Measurements from ENCODE around the gene EVX2. TPM values are rescaled to one million over a fixed set of nuclear protein-coding genes. Genes with fewer than 3 reads are reported as not detected.

The EVX2 gene
- total and polyA plus RNA-seq, 10 donors = not detected

GRCh38 chr2:176101216-176101830, 17.6 kb upstream of the EVX2 start:
- TF ChIP-seq CTCF (IDR thresholded peaks at IDR 0.05 in 8 of 11, conservative IDR thresholded peaks at IDR 0.05 in 3 of 11) (no peak), POLR2A (IDR thresholded peaks at IDR 0.05) (no peak), POLR2AphosphoS5 (IDR thresholded peaks at IDR 0.05) (no peak)
- 10 to 23% (median 12%) methylated on average over 2 of the region's 2 CpGs for WGBS, 5 donors
- Histone ChIP-seq H3K36me3 (no peaks in the 10 kb centered on the region), H3K4me1 (peaks cover 11 to 69% (median 48%) of the 10 kb centered on the region in 6 donors), H3K4me3 (no peak overlapping the region), H3K27me3 (replicated peaks in 1 of 7) (peaks cover 26 to 100% (median 100%) of the 10 kb centered on the region in 7 donors), H3K9me3 (peaks cover 0 to 5% (median 0%) of the 10 kb centered on the region in 8 donors), H3K27ac (no peak overlapping the region)
- intact Hi-C loops (cut with DNase I; ENCODE audit: low total_unique reads) = loop anchor here (5.0 kb wide), 1 partner anchor 414 kb away; no protein-coding TSS in a partner anchor
- no peak for DNase-seq

GRCh38 chr2:176100547-176101140, 16.9 kb upstream of the EVX2 start:
- WGBS, 5 donors = 9 to 18% (median 12%) methylated on average over 16 to 28 of the region's 28 CpGs
- H3K27ac ChIP-seq = no peak overlapping the region
- no peaks in the 10 kb centered on the region for H3K36me3 ChIP-seq
- intact Hi-C loops (cut with DNase I; ENCODE audit: low total_unique reads) = loop anchor here (5.0 kb wide), 1 partner anchor 413 kb away; no protein-coding TSS in a partner anchor
- H3K9me3 ChIP-seq = peaks cover 0 to 5% (median 0%) of the 10 kb centered on the region in 8 donors
- H3K4me1 ChIP-seq = peaks cover 10 to 65% (median 48%) of the 10 kb centered on the region in 6 donors
- DNase-seq = no peak
- H3K27me3 ChIP-seq (replicated peaks in 1 of 7) = peaks cover 26 to 100% (median 100%) of the 10 kb centered on the region in 7 donors
- peak overlapping the region in 1 of 8 donors; percentile 22 for H3K4me3 ChIP-seq
- TF ChIP-seq POLR2A (IDR thresholded peaks at IDR 0.05) (no peak), POLR2AphosphoS5 (IDR thresholded peaks at IDR 0.05) (no peak), CTCF (IDR thresholded peaks at IDR 0.05 in 8 of 11, conservative IDR thresholded peaks at IDR 0.05 in 3 of 11) (no peak)

- 6 to 15% (median 7%) methylated on average over 43 to 70 of the region's 70 CpGs for WGBS, 5 donors
- Histone ChIP-seq H3K9me3 (peaks cover 0 to 5% (median 0%) of the 10 kb centered on the region in 8 donors), H3K4me3 (peak within 1 kb of the TSS in 2 of 8 donors; percentile 13 to 22), H3K4me1 (peaks cover 10 to 58% (median 47%) of the 10 kb centered on the region in 6 donors), H3K27me3 (replicated peaks in 1 of 7) (peaks cover 22 to 100% (median 100%) of the 10 kb centered on the region in 7 donors), H3K27ac (no peak within 1 kb of the TSS), H3K36me3 (no peaks in the 10 kb centered on the region)
- DNase-seq = no peak
- TF ChIP-seq POLR2AphosphoS5 (IDR thresholded peaks at IDR 0.05) = peak in 1 of 3 donors; percentile 5
- no peak for TF ChIP-seq CTCF (IDR thresholded peaks at IDR 0.05 in 8 of 11, conservative IDR thresholded peaks at IDR 0.05 in 3 of 11)
- no peak for TF ChIP-seq POLR2A (IDR thresholded peaks at IDR 0.05)
- intact Hi-C loops (cut with DNase I; ENCODE audit: low total_unique reads) = loop anchor here (5.0 kb wide), 2 partner anchors 413 to 848 kb away; no protein-coding TSS in a partner anchor
Observed at GRCh38 chr2:176099728-176100546, 16.2 kb upstream of the EVX2 start, which contains the start of gene HOXD12. TSS of gene HOXD12 (plus strand) at chr2:176099795. CDS start at chr2:176099802, 7 bp downstream.
